Measurements from ENCODE around the gene SEMA3D. TPM values are rescaled to one million over a fixed set of nuclear protein-coding genes. Genes with fewer than 3 reads are reported as not detected.

Gene SEMA3D
- total and polyA plus RNA-seq, 2 of the 13 experiments (the other 11 are each of a cell fraction or from before 2014, with no cell fraction given): 0.07 TPM; not detected in 1

DNA sequence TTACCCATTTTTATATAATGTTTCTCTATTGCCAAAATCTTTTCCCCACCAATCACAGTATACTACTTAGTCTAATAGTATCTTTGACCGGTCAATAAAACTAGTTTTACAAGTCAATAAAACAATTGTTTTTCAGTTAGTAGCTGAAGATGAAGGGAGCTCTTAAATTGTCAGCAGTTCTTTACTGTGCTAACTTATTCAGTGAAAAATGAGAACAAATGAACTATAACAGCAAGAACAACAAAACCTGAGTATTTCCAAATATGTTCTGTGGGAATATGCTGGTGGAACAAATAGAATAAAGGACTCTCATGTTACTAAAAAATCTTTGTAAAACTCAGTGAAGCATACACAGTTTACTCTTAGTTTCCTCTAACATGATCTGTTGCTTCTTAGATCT is 134.0 kb downstream of the SEMA3D start (continued):
- TF ChIP-seq, protein P1, sequence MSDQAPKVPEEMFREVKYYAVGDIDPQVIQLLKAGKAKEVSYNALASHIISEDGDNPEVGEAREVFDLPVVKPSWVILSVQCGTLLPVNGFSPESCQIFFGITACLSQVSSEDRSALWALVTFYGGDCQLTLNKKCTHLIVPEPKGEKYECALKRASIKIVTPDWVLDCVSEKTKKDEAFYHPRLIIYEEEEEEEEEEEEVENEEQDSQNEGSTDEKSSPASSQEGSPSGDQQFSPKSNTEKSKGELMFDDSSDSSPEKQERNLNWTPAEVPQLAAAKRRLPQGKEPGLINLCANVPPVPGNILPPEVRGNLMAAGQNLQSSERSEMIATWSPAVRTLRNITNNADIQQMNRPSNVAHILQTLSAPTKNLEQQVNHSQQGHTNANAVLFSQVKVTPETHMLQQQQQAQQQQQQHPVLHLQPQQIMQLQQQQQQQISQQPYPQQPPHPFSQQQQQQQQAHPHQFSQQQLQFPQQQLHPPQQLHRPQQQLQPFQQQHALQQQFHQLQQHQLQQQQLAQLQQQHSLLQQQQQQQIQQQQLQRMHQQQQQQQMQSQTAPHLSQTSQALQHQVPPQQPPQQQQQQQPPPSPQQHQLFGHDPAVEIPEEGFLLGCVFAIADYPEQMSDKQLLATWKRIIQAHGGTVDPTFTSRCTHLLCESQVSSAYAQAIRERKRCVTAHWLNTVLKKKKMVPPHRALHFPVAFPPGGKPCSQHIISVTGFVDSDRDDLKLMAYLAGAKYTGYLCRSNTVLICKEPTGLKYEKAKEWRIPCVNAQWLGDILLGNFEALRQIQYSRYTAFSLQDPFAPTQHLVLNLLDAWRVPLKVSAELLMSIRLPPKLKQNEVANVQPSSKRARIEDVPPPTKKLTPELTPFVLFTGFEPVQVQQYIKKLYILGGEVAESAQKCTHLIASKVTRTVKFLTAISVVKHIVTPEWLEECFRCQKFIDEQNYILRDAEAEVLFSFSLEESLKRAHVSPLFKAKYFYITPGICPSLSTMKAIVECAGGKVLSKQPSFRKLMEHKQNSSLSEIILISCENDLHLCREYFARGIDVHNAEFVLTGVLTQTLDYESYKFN (CRISPR knock-in tag; conservative IDR thresholded peaks at IDR 0.05): no peak

DNA sequence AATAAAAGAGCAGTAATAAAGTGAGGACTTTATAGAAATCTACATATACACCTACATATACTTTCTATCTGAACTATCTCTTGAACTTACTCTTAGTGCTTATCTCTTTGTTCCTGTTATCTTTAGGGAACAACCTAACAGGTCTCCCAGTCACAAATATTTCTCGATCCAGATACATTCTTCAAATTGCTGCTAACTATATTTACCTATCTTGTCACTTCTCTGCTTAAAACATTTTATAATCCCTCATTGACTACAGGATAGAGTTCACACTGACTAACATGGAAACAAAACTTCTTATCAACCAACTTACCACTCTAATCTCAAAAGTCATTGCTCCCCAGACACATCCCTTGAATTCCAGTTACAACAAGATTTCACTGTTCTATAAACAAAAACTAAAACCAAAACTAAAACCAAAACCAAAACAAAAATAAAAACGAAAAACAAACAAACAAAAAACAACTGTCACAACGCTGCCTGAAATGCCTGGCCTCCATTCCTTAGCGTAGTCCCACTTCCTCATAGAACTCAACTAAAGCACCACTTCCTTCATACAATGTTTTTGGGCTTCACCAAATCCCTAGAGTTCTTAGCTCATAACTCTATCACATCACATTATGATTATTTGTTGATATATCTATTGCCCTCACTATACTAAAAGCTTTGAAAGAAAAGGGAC is 134.7 kb downstream of the SEMA3D start:
- ChIA-PET POLR2A (no interaction called here), CTCF (ENCODE audit: low intra/inter-chr PET ratio, low total read pairs) (no interaction called here)
- no peak overlapping the region for H2AFZ ChIP-seq (ENCODE audit: low read length)
- 1% methylated on average over 4 of the region's 4 CpGs for WGBS (ENCODE audit: low lambda C conversion rate)
- H3K79me2 ChIP-seq (ENCODE audit: insufficient read depth, low read length): no peaks in the 10 kb centered on the region
- no peaks in the 10 kb centered on the region for H3K36me3 ChIP-seq (replicated peaks in 1 of 2; ENCODE audit: control insufficient read depth in 1 of 2, insufficient read depth in 2 of 2, low read length in 2 of 2)
- DNase-seq (ENCODE audit: low spot score): no peak
- no peak overlapping the region for H3K9ac ChIP-seq (ENCODE audit: insufficient read depth, low read depth, low read length)
- in situ Hi-C loops (cut with HindIII; ENCODE audit: extremely low pct_ligation_motif_present, low pct_unique_long_range_greater_than_20kb) (loop anchor here (25.0 kb wide), 1 partner anchor 1410 kb away; no protein-coding TSS in a partner anchor), intact Hi-C loops (cut with micrococcal nuclease; ENCODE audit: unreplicated experiment) (no loop called here)
- no peaks in the 10 kb centered on the region for H3K4me1 ChIP-seq (ENCODE audit: insufficient read depth, low read length)
- no peak overlapping the region for H3K27ac ChIP-seq (ENCODE audit: extremely low read length, insufficient read depth, low read length)
- FAIRE-seq: no peak
- no TSS peak for BruUV-seq (replicated peaks)
- H3K9me3 ChIP-seq (ENCODE audit: low read length): no peaks in the 10 kb centered on the region
- H4K20me1 ChIP-seq (ENCODE audit: insufficient read depth, low read length): no peaks in the 10 kb centered on the region
- TF ChIP-seq SRSF9 (IDR thresholded peaks at IDR 0.05; ENCODE audit: borderline replicate concordance, insufficient read depth, low read depth, low read length, poor library complexity, severe bottlenecking): no peak
- no peak for ATAC-seq
- H3K4me2 ChIP-seq (ENCODE audit: low read depth, low read length): no peak overlapping the region
- H3K4me3 ChIP-seq (replicated peaks in 1 of 3; ENCODE audit: insufficient read depth in 1 of 3, low read depth in 2 of 3, low read length in 3 of 3): no peak overlapping the region
- H3K27me3 ChIP-seq (ENCODE audit: control insufficient read depth in 1 of 2, insufficient read depth in 2 of 2, low read length in 2 of 2): no peaks in the 10 kb centered on the region
